Kidney (tissue), 14 donors: ENCODE results near the gene GTPBP1. TPM values are rescaled to one million over a fixed set of nuclear protein-coding genes. Genes with fewer than 3 reads are reported as not detected.

Experiments used
- DNase-seq, 5 donors: peaks; one replicate each; pipeline ENCODE4 v3.0.0-alpha.2; 2013 to 2020
- FAIRE-seq: peaks from 2 replicates; lab custom pipeline; 2012; peaks lifted over from hg19 to GRCh38; lab: Jason Lieb, UNC
- H3K27ac ChIP-seq, 2 donors: one replicate each; pipeline ENCODE4 v1.7.0; 2013; ENCODE audit warnings: low read depth in 2 of 2, low read length in 2 of 2, inconsistent platforms in 1 of 2
- H3K27me3 ChIP-seq: one replicate; pipeline ENCODE4 v1.7.1; 2013; ENCODE audit warnings: low read length, inconsistent platforms; ENCODE audit not compliant: control insufficient read depth, insufficient read depth
- H3K36me3 ChIP-seq, 3 donors: one replicate each; pipeline versions ENCODE4 v1.7.0 to v1.7.1; 2013; ENCODE audit warnings: low read length in 3 of 3, control low read depth in 1 of 3, inconsistent platforms in 1 of 3; ENCODE audit not compliant: insufficient read depth in 3 of 3, control insufficient read depth in 2 of 3
- H3K4me1 ChIP-seq, 3 donors: one replicate each; pipeline versions ENCODE4 v1.7.0 to v1.7.1; 2013; ENCODE audit warnings: low read length in 3 of 3, inconsistent platforms in 1 of 3, low read depth in 1 of 3; ENCODE audit not compliant: control insufficient read depth in 2 of 3, insufficient read depth in 2 of 3
- H3K4me3 ChIP-seq, 3 donors: one replicate each; pipeline versions ENCODE4 v1.7.0 to v1.8.1; 2013; ENCODE audit warnings: low read length in 3 of 3, control low read depth in 1 of 3, inconsistent platforms in 1 of 3
- H3K9ac ChIP-seq, 3 donors: one replicate each; pipeline versions ENCODE4 v1.7.0 to v1.7.1; 2013; ENCODE audit warnings: low read length in 3 of 3, control low read depth in 1 of 3, inconsistent platforms in 1 of 3
- H3K9me3 ChIP-seq, 3 donors: one replicate each; pipeline versions ENCODE4 v1.7.0 to v1.7.1; 2013; ENCODE audit warnings: low read length in 3 of 3, control low read depth in 1 of 3, inconsistent platforms in 1 of 3; ENCODE audit not compliant: control insufficient read depth in 2 of 3, insufficient read depth in 1 of 3
- CTCF ChIP-seq: IDR thresholded peaks from 3 replicates; pipeline ENCODE4 v1.5.1; 2012; ENCODE audit warnings: mild to moderate bottlenecking, moderate library complexity, borderline replicate concordance; ENCODE audit not compliant: insufficient read depth; ENCODE audit errors: extremely low read depth
- intact Hi-C: fragments of 100-400 bp; cut with DNase I; formaldehyde crosslinking; loops from one replicate; pipeline ENCODE4 v1.11.1; 2022
- polyA plus RNA-seq: library from polyadenylated mRNA; stranded (reverse); fragments of 350-450 nt; fragmentation: Illumina TruSeq; extraction: RNeasy Lipid Tissue Mini Kit (QIAGEN cat#74804); gene quantifications from one replicate; pipeline ENCODE4 v1.2.3, GENCODE V29; 2014; ENCODE audit warnings: low read depth, low replicate concordance; ENCODE audit not compliant: insufficient read depth
- total RNA-seq: library from RNA; stranded (reverse); fragmentation: NEBNext Ultra II Directional; extraction: Animal tissue kit (Norgen Biotek cat#: 25700); gene quantifications from one replicate; pipeline ENCODE4 v1.2.1, GENCODE V29; 2021
- donor health status: control.
- donor health status: control.
- donor health status: control.
- donor health status: control.
- donor health status: control.
- donor health status: DM: yes; HTN: yes; CAD: no.
- donor health status: Normal renal cell carcinoma (clear cell type).

Gene GTPBP1
- total and polyA plus RNA-seq, 2 donors from 2014 or later, result 11.7 to 52.0 TPM

- Histone ChIP-seq H3K9me3 (no peaks in the 10 kb centered on the region), H3K36me3 (peaks cover 0 to 49% (median 37%) of the 10 kb centered on the region in 3 donors), H3K27me3 (no peaks in the 10 kb centered on the region), H3K9ac (no peak overlapping the region), H3K4me3 (no peak overlapping the region), H3K27ac (peak overlapping the region; percentile 33 to 73), H3K4me1 (peaks cover 0 to 15% (median 12%) of the 10 kb centered on the region in 3 donors)
- peak; percentile 45 for TF ChIP-seq CTCF
- intact Hi-C loops, result no loop called here
- DNase-seq, result peak in 2 of 5 donors; percentile 53 to 77
- FAIRE-seq, result no peak
Observed at GRCh38 chr22:38733329-38733723, 27.6 kb downstream of the GTPBP1 start.

GRCh38 chr22:38733724-38734381 lies 28.1 kb downstream of the GTPBP1 start:
- Histone ChIP-seq H3K36me3 (peaks cover 0 to 50% (median 41%) of the 10 kb centered on the region in 3 donors), H3K4me1 (peaks cover 0 to 12% (median 12%) of the 10 kb centered on the region in 3 donors), H3K27me3 (no peaks in the 10 kb centered on the region), H3K9ac (peak overlapping the region in 1 of 3 donors; percentile 16), H3K9me3 (no peaks in the 10 kb centered on the region), H3K4me3 (no peak overlapping the region), H3K27ac (peak overlapping the region; percentile 33 to 73)
- DNase-seq (peak in 2 of 5 donors; percentile 36 to 57), FAIRE-seq (no peak)
- TF ChIP-seq CTCF, result no peak
- intact Hi-C loops, result no loop called here

- FAIRE-seq (no peak), DNase-seq (peak in 1 of 5 donors; percentile 60)
- Histone ChIP-seq H3K36me3 (peaks cover 0 to 54% (median 44%) of the 10 kb centered on the region in 3 donors), H3K9me3 (no peaks in the 10 kb centered on the region), H3K4me3 (no peak overlapping the region), H3K9ac (peak overlapping the region in 1 of 3 donors; percentile 16), H3K27ac (peak overlapping the region; percentile 23 to 33), H3K4me1 (peaks cover 0 to 12% (median 12%) of the 10 kb centered on the region in 3 donors), H3K27me3 (no peaks in the 10 kb centered on the region)
- intact Hi-C loops, result no loop called here
- TF ChIP-seq CTCF, result no peak
Observed at GRCh38 chr22:38734421-38735100, 28.8 kb downstream of the GTPBP1 start.
